Ishikawa (cell line): Measurements from ENCODE around the gene VTA1.

Source experiments
- CREB1 ChIP-seq: IDR thresholded peaks from 2 replicates; pipeline ENCODE4 v1.6.1; 2012; ENCODE audit warnings: low read depth
- EGR1 ChIP-seq: IDR thresholded peaks from 2 replicates; pipeline ENCODE4 v1.6.1; 2012
- EP300 ChIP-seq: IDR thresholded peaks from 2 replicates; pipeline ENCODE4 v1.6.1; 2012; ENCODE audit warnings: borderline replicate concordance
- FOXM1 ChIP-seq: IDR thresholded peaks from 2 replicates; pipeline ENCODE4 v1.6.1; 2012; ENCODE audit warnings: low read depth, borderline replicate concordance
- NFIC ChIP-seq: IDR thresholded peaks from 2 replicates; pipeline ENCODE4 v1.6.1; 2012
- RAD21 ChIP-seq: IDR thresholded peaks from 2 replicates; pipeline ENCODE4 v1.6.1; 2012; ENCODE audit warnings: low read depth
- REST ChIP-seq: IDR thresholded peaks from 2 replicates; pipeline ENCODE4 v1.6.1; 2012; ENCODE audit warnings: low read depth, mild to moderate bottlenecking
- TAF1 ChIP-seq: IDR thresholded peaks from 2 replicates; pipeline ENCODE4 v1.6.1; 2012; ENCODE audit warnings: low read depth, mild to moderate bottlenecking
- TCF12 ChIP-seq: IDR thresholded peaks from 2 replicates; pipeline ENCODE4 v1.6.1; 2012; ENCODE audit warnings: low read depth

GRCh38 chr6:142195862-142196541 is 48.9 kb downstream of the VTA1 start:
- TF ChIP-seq CREB1: no peak
- TF ChIP-seq FOXM1: no peak
- no peak for TF ChIP-seq TCF12
- no peak for TF ChIP-seq TAF1
- TF ChIP-seq NFIC: no peak
- no peak for TF ChIP-seq REST
- no peak for TF ChIP-seq RAD21
- TF ChIP-seq EP300: no peak
- TF ChIP-seq EGR1: no peak
